Caco-2 (cell line): ENCODE measurements around the gene LZTS2. TPM values are rescaled to one million over a fixed set of nuclear protein-coding genes. Genes with fewer than 3 reads are reported as not detected.
A peak's percentile ranks its signal among the peaks of the same experiment; 100 is the strongest.

Source experiments
- BruUV-seq: library from RNA; stranded (reverse); fragments of 400-500 nt; replicated peaks from 2 replicates; lab custom pipeline; 2021; lab: Mats Ljungman, UMichigan
- CTCF ChIA-PET: fragments of 300-600 bp; sonication (Branson Sonifier 250); formaldehyde crosslinking; loops from one replicate; lab custom pipeline; 2022; ENCODE audit warnings: antibody characterized with exemption; lab: Charles Lee
- POLR2A ChIA-PET: fragments of 300-600 bp; sonication (Branson Sonifier 250); formaldehyde crosslinking; loops from one replicate; lab custom pipeline; 2022; ENCODE audit warnings: antibody characterized with exemption; lab: Charles Lee
- DNase-seq, 2 experiments: peaks; one replicate each; pipeline versions ENCODE4 v3.0.0 to v3.0.0-alpha.2; 2020 to 2022
- H3K27me3 ChIP-seq: replicated peaks from 2 replicates; pipeline ENCODE4 v1.6.0; 2011; ENCODE audit warnings: low read length; ENCODE audit not compliant: control insufficient read depth, insufficient read depth
- H3K36me3 ChIP-seq: 2 replicates; pipeline ENCODE4 v1.5.1; 2011; ENCODE audit warnings: low read length; ENCODE audit not compliant: control insufficient read depth, insufficient read depth
- H3K4me1 ChIP-seq: fragments of 250-450 bp; sonication (Bioruptor Pico); 2 replicates; pipeline ENCODE4 v1.5.1; 2020; ENCODE audit warnings: mild to moderate bottlenecking
- H3K4me3 ChIP-seq: 2 replicates; pipeline ENCODE4 v1.5.1; 2011; ENCODE audit warnings: low read depth, mild to moderate bottlenecking, control low read depth, low read length
- H3K9me3 ChIP-seq: fragments of 250-450 bp; sonication (Bioruptor Pico); 2 replicates; pipeline ENCODE4 v1.5.1; 2020; ENCODE audit warnings: mild to moderate bottlenecking, moderate library complexity
- H3K27ac Mint-ChIP-seq: one replicate; pipeline ENCODE4 v1.8.0; 2022; ENCODE audit warnings: mixed read lengths; ENCODE audit not compliant: unreplicated experiment
- H3K27me3 Mint-ChIP-seq: one replicate; pipeline ENCODE4 v1.8.0; 2022; ENCODE audit warnings: mixed read lengths; ENCODE audit not compliant: insufficient read depth, unreplicated experiment
- H3K36me3 Mint-ChIP-seq: one replicate; pipeline ENCODE4 v1.8.0; 2022; ENCODE audit warnings: mild to moderate bottlenecking, mixed read lengths; ENCODE audit not compliant: insufficient read depth, unreplicated experiment
- H3K4me1 Mint-ChIP-seq: one replicate; pipeline ENCODE4 v1.8.0; 2022; ENCODE audit warnings: low read depth, mixed read lengths; ENCODE audit not compliant: unreplicated experiment
- H3K4me3 Mint-ChIP-seq: one replicate; pipeline ENCODE4 v1.8.0; 2022; ENCODE audit warnings: mild to moderate bottlenecking, moderate library complexity, mixed read lengths; ENCODE audit not compliant: unreplicated experiment
- H3K9me3 Mint-ChIP-seq: one replicate; pipeline ENCODE4 v1.8.0; 2022; ENCODE audit warnings: mixed read lengths; ENCODE audit not compliant: unreplicated experiment
- intact Hi-C: fragments of 100-400 bp; cut with micrococcal nuclease; formaldehyde crosslinking; loops from one replicate; pipeline ENCODE4 v1.10.0; 2022; ENCODE audit not compliant: unreplicated experiment
- total RNA-seq: library from RNA; stranded (reverse); gene quantifications from 2 replicates; pipeline ENCODE4 v1.2.3, GENCODE V29; 2022
- TF ChIP-seq, protein P1 (sequence below), 2 experiments: fragments of 200-600 bp in 1 of 2; IDR thresholded peaks; 1 replicate in 1 of 2; 2 replicates in 1 of 2; pipeline versions ENCODE4 v1.5.1 to v1.8.0; 2011 to 2022; ENCODE audit warnings: antibody characterized with exemption in 1 of 2, control low read depth in 1 of 2, inconsistent platforms in 1 of 2, low read depth in 1 of 2, low read length in 1 of 2, mild to moderate bottlenecking in 1 of 2, moderate library complexity in 1 of 2; ENCODE audit not compliant: insufficient read depth in 1 of 2, severe bottlenecking in 1 of 2, unreplicated experiment in 1 of 2

The LZTS2 gene
- total RNA-seq, 1 experiment from 2014 or later: 53.3 TPM

DNA sequence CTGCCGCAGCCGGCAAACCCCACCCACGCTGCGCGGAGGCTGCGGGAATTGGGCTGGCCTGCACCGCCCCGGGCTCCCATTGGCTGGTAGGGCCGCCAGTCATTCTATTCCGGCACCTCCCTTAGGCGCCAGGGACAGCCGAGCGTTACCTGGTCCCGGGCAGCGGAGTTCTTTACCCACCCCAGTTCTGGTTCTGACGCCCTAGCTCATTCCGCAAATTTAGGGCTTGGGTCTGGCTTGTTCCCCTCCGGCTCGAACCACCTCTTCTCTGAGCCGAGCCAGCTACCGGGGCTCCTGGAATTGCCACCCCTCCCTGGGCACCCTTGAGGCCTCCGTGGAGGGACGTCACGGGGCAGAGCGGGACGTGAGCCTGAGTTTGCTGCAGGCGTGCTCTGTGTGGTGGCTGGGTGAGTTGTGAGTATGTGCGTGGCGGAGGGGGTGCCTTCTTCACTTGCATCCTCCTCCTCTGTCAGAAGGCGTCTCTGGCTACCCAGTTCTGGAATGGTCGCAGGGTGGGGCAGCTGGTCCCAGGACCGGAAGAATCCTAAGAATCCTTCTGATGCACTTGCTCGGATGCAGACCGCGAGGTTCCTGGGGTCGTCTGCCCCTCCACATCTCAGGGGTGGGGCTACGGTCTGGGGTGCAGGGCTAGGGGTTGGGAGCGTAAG is 31.7 kb downstream of the LZTS2 start, which contains the start of the genes PDZD7 and SFXN3:
Gene PDZD7, minus strand, starts transcription at position 2 of the 668 bp plus-strand sequence. CDS start 910 bp downstream, outside the sequence.
Gene SFXN3, plus strand, starts transcription at position 107 of the 668 bp plus-strand sequence. CDS start 3,461 bp downstream, outside the sequence.
- Mint-ChIP-seq H3K9me3 (no peaks in the 10 kb centered on the region), H3K27me3 (no peaks in the 10 kb centered on the region), H3K4me3 (peak within 1 kb of the TSS; percentile 80), H3K4me1 (peaks cover 17% of the 10 kb centered on the region), H3K36me3 (peaks cover 16% of the 10 kb centered on the region), H3K27ac (peak within 1 kb of the TSS; percentile 93)
- Histone ChIP-seq H3K36me3 (no peaks in the 10 kb centered on the region), H3K4me3 (peak within 1 kb of the TSS; percentile 76), H3K4me1 (peaks cover 33% of the 10 kb centered on the region), H3K27me3 (no peaks in the 10 kb centered on the region), H3K9me3 (no peaks in the 10 kb centered on the region)
- TF ChIP-seq, protein P1, sequence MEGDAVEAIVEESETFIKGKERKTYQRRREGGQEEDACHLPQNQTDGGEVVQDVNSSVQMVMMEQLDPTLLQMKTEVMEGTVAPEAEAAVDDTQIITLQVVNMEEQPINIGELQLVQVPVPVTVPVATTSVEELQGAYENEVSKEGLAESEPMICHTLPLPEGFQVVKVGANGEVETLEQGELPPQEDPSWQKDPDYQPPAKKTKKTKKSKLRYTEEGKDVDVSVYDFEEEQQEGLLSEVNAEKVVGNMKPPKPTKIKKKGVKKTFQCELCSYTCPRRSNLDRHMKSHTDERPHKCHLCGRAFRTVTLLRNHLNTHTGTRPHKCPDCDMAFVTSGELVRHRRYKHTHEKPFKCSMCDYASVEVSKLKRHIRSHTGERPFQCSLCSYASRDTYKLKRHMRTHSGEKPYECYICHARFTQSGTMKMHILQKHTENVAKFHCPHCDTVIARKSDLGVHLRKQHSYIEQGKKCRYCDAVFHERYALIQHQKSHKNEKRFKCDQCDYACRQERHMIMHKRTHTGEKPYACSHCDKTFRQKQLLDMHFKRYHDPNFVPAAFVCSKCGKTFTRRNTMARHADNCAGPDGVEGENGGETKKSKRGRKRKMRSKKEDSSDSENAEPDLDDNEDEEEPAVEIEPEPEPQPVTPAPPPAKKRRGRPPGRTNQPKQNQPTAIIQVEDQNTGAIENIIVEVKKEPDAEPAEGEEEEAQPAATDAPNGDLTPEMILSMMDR (IDR thresholded peaks at IDR 0.05; ENCODE audit: insufficient read depth in 1 of 2, low read depth in 1 of 2, low read length in 1 of 2, severe bottlenecking in 1 of 2, unreplicated experiment in 1 of 2): no peak
- intact Hi-C loops: loop anchor here (5.0 kb wide), 1 partner anchor 36 kb away; no protein-coding TSS in a partner anchor
- BruUV-seq: no TSS peak
- ChIA-PET POLR2A (interaction anchor here (0.6 to 2.2 kb wide), 9 partner anchors 10 to 1097 kb away, joined by 3 to 15 read pairs (median 5); partner anchors contain the start of gene KAZALD1), CTCF (interaction anchor here (0.6 to 2.8 kb wide), 17 partner anchors 11 to 496 kb away, joined by 3 to 43 read pairs (median 7); partner anchors contain the start of genes HIF1AN, KAZALD1 and LZTS2)
- DNase-seq: peak; percentile 97 to 99

DNA sequence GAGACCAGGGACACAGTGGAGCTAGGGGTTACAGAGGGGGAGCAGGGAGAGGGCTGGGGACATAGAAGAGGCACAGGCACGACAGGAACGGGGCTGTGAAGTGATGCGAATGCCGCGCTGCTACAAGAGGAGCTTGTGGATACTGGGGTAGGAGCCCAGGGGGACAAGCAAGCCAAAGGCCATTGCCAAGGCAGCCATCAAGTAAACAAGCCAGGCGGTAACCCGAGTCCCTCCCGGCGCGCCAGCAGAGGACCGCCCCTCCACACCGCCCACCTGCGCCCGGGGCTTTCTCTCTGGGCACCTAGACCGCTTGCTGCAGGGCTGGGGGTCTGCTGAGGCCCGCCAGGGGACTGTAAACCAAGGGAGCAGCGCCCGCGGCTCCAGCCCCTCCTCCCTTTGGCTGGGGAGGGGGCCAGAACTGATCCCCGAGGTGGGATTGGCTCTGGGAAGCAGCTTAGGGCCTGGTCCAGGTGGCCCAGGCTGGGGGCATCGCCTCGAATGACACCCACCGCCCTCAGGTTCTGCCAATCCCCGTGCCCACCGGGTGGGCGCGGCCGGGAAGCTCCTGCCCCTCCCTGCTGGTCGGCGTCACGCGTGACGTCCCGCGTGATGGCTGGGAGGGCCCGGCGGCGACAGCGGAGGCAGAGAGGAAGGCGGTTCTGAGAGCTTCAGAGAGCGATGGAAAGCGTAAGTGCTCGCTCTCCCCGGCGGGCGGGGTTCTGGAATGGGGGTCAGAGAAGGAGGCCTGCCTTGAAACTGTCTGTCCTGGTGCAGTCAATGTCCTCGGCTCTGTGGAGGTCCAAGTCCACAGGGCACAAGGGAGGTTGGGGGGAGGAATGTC is 32.4 kb downstream of the LZTS2 start:
- CTCF ChIA-PET: interaction anchor here (0.6 to 2.8 kb wide), 13 partner anchors 10 to 159 kb away, joined by 3 to 43 read pairs (median 9); partner anchors contain the start of gene KAZALD1
- Mint-ChIP-seq H3K27me3 (no peaks in the 10 kb centered on the region), H3K27ac (peak overlapping the region; percentile 93), H3K9me3 (no peaks in the 10 kb centered on the region), H3K4me3 (peak overlapping the region; percentile 80), H3K36me3 (peaks cover 16% of the 10 kb centered on the region), H3K4me1 (peaks cover 17% of the 10 kb centered on the region)
- Histone ChIP-seq H3K4me3 (peak overlapping the region; percentile 76), H3K36me3 (no peaks in the 10 kb centered on the region), H3K27me3 (no peaks in the 10 kb centered on the region), H3K4me1 (peaks cover 30% of the 10 kb centered on the region), H3K9me3 (no peaks in the 10 kb centered on the region)
- TF ChIP-seq, protein P1 (IDR thresholded peaks at IDR 0.05; ENCODE audit: insufficient read depth in 1 of 2, low read depth in 1 of 2, low read length in 1 of 2, severe bottlenecking in 1 of 2, unreplicated experiment in 1 of 2): no peak
- no TSS peak for BruUV-seq
- peak; percentile 64 to 69 for DNase-seq
- intact Hi-C loops: loop anchor here (1.0 to 5.0 kb wide), 2 partner anchors 9 to 35 kb away; no protein-coding TSS in a partner anchor
- POLR2A ChIA-PET: interaction anchor here (0.6 to 2.2 kb wide), 5 partner anchors 9 to 61 kb away, joined by 5 to 15 read pairs (median 7); no protein-coding TSS in a partner anchor
